Effector CD8-positive, alpha-beta T cell (primary cell): Measurements from ENCODE around the gene NRG2.

ENCODE experiments used
- DNase-seq: peaks from one replicate; lab custom pipeline; 2025; lab: John Stamatoyannopoulos, UW

NRG2 gene

GRCh38 chr5:139856714-139857113 is 186.4 kb downstream of the NRG2 start:
- DNase-seq = no peak

DNA sequence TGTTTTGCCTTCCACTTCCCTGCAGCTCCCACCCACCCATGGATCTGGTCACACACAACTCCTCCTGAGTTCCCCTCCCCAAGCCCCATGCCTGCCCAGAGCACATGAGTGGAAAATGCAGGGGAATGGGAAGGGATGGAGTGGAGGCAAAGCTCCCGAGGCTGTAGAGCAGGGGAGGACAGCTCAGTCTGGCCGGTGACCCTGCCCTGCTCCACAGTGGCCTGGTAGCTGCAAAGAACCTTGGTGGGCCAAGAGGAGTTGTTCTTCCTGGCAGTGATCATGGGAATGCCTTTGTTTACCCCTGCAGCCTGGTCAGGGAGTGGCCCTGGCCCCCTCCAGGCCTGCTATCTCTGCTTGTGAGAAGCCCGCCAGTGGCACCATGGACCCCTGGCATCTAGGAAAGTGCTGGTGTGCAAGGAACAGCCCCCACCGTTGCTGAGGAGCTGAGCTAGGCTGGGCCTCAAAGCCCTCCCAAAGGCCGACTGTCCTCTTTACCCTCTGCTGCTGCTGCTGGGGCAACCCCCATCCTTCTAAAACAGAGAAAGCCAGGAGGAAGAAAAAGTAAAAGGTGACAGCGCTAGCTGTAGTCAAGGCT is 187.1 kb downstream of the NRG2 start:
- DNase-seq = no peak

GRCh38 chr5:139855451-139855850 is 187.6 kb downstream of the NRG2 start:
- DNase-seq = no peak

- DNase-seq = no peak
Observed at GRCh38 chr5:139854953-139855352, 188.1 kb downstream of the NRG2 start.

GRCh38 chr5:139854029-139854605 is 189.0 kb downstream of the NRG2 start:
- no peak for DNase-seq

GRCh38 chr5:139852696-139853095 is 190.4 kb downstream of the NRG2 start:
- DNase-seq = no peak

- DNase-seq = no peak
Observed at GRCh38 chr5:139851558-139851957, 191.5 kb downstream of the NRG2 start.

GRCh38 chr5:139850423-139851016 is 192.6 kb downstream of the NRG2 start:
- DNase-seq = no peak

GRCh38 chr5:139849942-139850341 is 193.2 kb downstream of the NRG2 start:
- DNase-seq = no peak

GRCh38 chr5:139849501-139849900 is 193.6 kb downstream of the NRG2 start:
- DNase-seq = no peak

- DNase-seq = peak; percentile 4
Observed at GRCh38 chr5:139848508-139849100, 194.5 kb downstream of the NRG2 start.

DNA sequence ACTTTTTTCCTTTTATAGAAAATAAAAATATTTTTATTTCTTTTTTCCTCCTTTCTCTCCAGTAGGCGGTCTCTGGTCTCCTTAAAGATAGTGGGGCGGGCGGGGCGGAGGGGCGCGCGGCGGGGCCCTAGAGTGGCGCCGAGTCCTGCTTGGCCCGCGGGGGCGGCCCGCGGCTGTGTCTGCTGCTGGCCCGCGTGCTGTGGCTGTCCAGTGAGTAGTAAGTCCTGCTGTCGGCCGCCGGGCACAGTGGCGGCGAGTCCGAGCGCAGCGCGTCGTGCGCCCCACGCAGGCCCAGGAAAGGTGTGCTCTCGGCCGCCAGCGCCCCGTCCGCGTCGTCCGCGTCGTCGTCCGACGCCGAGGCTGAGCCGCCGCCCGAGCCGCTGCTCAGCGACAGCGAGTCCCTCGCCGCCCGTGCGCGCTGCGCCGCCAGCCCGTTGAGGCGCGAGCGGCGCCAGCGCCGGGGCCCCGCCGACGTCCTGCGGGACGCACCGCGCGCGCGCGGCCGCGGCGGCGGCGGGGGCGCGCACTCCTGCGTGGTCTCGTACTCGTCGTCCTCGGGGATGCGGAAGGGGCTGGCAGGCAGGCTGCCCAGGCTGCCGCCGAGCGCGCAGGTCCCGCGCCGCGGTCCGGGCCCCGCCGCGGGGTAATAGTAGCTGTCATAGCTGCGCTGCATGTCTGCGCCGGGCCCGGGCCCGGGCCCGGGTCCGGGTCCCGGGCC is 195.2 kb downstream of the NRG2 start:
- DNase-seq = peak; percentile 56

GRCh38 chr5:139847091-139847490 is 196.0 kb downstream of the NRG2 start:
- DNase-seq = no peak

DNA sequence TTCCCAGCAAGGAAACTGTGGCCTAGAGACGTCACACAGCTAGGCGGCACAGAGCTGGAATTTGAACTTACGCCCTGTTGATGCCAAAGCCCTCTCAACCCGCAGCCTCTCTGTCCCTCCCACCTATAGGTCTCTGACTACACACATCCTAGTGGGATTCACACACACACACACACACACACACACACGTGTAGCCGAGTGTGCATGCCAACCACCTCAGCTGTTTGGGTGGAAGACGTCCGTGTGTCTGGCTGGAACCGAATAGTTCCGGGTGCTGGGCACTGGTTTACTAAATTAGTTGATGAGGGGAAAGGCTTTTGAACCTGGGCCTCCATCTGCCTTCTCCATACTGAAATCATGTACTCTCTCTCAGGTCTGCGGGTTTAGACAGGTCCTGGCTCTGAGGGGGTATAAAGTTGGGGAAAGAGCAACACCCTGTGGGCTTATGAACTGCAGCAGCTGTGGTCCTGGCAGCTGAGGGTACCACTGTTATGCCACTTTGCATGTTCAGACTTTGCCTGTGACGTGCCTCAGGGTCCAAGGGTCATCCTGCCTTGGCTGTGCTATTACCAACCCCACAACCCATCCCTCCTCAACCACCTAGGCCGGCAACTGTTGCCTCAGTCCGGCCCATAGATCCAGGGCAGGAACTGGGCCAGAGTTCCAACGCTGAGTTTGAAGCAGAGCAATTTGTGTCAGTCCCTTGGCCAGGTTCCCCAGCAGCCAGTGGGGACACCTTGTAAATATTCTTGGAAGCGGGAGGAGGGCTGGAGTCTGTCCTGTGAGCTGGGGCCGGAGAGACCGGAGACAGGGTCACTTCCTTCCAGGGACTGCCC is 197.0 kb downstream of the NRG2 start:
- DNase-seq = no peak

DNA sequence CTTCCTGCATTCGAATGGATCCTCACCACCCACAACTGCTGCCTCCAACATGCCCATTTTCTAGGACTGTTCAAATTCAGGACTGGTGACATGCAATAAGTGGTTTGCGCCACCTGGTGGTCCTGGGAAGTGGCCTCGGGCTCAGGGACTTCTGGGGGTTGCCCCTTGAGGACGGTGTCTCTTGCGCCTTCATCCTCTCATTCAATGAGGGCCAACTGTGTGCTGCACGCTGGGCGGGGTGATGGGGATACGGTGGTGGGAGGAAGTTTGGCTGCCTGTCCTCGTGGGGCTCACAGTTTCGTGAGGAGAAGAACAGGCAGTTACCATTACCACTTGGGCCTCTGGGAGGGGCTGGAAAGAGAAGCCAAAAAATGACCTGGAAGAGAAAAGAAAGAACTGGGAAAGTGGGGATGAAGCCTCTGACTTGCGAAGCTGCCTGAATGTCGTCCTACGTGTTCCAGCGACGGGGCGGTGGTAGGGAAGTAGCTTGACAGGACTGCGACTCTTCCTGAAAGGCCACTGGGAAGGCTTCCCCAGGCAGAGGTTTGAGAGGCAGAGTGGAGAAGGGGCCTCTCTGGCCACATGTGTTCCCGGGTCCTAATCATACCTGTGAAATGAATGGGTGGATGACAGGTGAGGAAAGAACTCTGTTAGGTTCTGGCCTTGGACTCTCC is 198.5 kb downstream of the NRG2 start:
- peak; percentile 64 for DNase-seq

DNA sequence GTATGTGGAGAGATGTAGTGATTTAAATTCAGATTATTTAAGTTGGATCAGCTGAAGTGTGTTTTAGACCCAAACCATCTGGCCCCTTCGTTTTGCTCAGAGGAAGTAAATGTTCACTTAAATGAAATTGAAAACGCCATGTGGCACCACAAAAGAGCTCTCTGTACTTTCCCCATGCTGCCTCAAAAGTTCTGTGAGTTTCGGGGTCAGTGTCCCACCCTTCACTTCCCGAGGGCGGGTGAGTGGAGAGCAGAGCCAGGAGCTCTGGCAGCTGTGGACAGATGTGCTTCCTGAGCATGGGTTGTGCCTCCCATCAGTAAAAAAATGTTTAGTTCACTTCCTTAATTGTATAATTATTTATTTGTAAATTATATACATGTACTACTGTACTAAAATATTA is 199.1 kb downstream of the NRG2 start:
- no peak for DNase-seq

DNA sequence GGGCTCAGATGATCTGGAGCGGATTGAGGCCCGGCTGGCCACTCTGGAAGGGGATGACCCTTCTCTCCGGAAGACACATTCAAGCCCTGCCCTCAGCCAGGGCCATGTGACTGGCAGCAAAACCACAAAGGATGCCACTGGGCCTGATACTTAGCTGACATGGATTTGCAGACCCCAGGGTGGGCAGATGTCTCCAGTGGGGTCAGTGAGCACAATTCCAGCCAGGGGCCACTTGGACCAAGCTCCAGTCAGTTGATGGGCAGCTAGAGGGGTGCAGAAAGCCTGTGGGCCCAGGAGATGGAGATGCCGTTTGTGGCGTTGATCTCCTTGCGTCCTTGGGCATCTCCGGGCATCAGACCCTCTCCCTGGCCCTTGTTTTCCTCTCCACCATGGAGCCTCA is 200.8 kb downstream of the NRG2 start:
- no peak for DNase-seq

GRCh38 chr5:139841549-139841948 is 201.6 kb downstream of the NRG2 start:
- DNase-seq = no peak

GRCh38 chr5:139839918-139840317 is 203.2 kb downstream of the NRG2 start:
- DNase-seq = no peak

- no peak for DNase-seq
Observed at GRCh38 chr5:139839232-139839815, 203.8 kb downstream of the NRG2 start.
